HCT116 (cell line): ENCODE data around the gene ZNF521.

ENCODE experiments used
- CTCF ChIP-seq, 3 experiments: fragments of 200-600 bp in 1 of 3; sonication (generic) in 1 of 3; IDR thresholded peaks in 2 of 3; conservative IDR thresholded peaks in 1 of 3; 2 replicates each; pipeline ENCODE4 v1.5.1; 2012 to 2017; ENCODE audit warnings: low read depth in 2 of 3, low read length in 2 of 3, antibody characterized with exemption in 1 of 3, borderline replicate concordance in 1 of 3, control low read depth in 1 of 3, mild to moderate bottlenecking in 1 of 3, mixed read lengths in 1 of 3, mixed run types in 1 of 3, moderate library complexity in 1 of 3; ENCODE audit not compliant: insufficient read depth in 1 of 3
- EGR1 ChIP-seq: IDR thresholded peaks from 2 replicates; pipeline ENCODE4 v1.6.1; 2012; ENCODE audit warnings: low read depth
- EZH2 ChIP-seq: fragments of 200-600 bp; sonication (generic); IDR thresholded peaks from 2 replicates; pipeline ENCODE4 v1.6.1; 2017; ENCODE audit warnings: antibody characterized with exemption, mixed run types
- EZH2phosphoT487 ChIP-seq: fragments of 200-600 bp; IDR thresholded peaks from 2 replicates; pipeline ENCODE4 v1.6.1; 2018; ENCODE audit warnings: antibody characterized with exemption, borderline replicate concordance
- MAX ChIP-seq: IDR thresholded peaks from 2 replicates; pipeline ENCODE4 v1.6.1; 2012
- POLR2AphosphoS5 ChIP-seq: IDR thresholded peaks from 2 replicates; pipeline ENCODE4 v1.6.1; 2011; ENCODE audit warnings: mild to moderate bottlenecking, low read depth, low read length, moderate library complexity
- RAD21 ChIP-seq: IDR thresholded peaks from 2 replicates; pipeline ENCODE4 v1.6.1; 2012; ENCODE audit warnings: low read depth, mild to moderate bottlenecking
- SIN3A ChIP-seq: IDR thresholded peaks from 2 replicates; pipeline ENCODE4 v1.6.1; 2012; ENCODE audit warnings: low read depth

- no peak for TF ChIP-seq POLR2AphosphoS5
- TF ChIP-seq CTCF (IDR thresholded peaks at IDR 0.05 in 2 of 3, conservative IDR thresholded peaks at IDR 0.05 in 1 of 3; ENCODE audit: borderline replicate concordance in 1 of 3, insufficient read depth in 1 of 3, low read depth in 2 of 3, low read length in 2 of 3): no peak
- no peak for TF ChIP-seq SIN3A
- no peak for TF ChIP-seq RAD21
- TF ChIP-seq EZH2phosphoT487: no peak
- no peak for TF ChIP-seq MAX
- no peak for TF ChIP-seq EZH2
- TF ChIP-seq EGR1: no peak
Observed at GRCh38 chr18:25248755-25249154, 103.2 kb downstream of the ZNF521 start.
